Measurements from ENCODE around the gene JMJD6.
"Not testable (repeated sequence)": the region's sequence is repeated elsewhere in the genome, so short reads cannot be mapped to it uniquely, and the experiment has no call there.

DNA sequence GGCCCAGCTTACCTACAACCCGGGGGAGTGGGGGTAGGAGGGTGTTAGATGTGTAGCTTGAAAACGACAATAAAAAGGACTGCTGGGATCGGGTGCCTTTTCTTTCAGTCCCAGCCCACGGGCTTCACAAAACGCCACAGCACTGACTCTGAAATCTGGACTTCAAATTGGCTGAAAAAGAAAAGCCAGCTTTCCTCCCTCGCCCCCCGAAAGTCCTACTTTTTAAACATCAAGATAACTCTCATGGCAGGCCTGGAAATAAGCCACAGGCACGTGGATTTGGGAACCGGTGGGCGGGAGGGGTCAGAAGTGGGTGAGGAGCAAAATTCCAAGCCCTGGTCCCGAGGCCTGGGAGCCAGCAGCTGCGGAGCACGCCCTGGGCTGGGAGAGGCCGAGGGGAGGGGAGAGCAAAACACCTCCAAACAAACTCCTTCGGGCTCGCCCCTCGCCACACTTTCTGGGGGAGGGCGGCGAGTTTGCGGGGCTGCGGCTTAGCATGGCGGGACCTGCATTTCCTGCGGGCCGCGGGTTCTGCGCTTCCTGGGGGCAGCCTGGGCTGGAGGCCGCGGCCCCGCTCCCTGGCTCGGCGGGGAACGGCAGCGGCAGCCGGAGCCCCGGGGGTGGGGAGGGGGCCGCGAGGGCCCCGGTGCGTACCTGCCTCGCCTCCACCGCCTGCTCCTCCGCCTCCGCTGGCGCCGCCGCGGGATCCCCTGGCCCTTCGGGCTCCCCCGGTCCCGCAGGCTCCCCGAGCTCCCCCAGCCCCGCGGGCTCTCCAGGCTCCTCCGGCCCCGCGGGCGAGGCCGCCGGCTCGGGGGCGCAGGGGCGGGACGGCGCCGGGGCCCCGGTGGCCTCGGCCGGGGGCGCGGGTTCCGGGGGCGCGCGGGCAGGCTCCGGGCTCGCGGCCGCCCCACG lies 16.2 kb downstream of the JMJD6 start:
- TF ChIP-seq, protein P1, sequence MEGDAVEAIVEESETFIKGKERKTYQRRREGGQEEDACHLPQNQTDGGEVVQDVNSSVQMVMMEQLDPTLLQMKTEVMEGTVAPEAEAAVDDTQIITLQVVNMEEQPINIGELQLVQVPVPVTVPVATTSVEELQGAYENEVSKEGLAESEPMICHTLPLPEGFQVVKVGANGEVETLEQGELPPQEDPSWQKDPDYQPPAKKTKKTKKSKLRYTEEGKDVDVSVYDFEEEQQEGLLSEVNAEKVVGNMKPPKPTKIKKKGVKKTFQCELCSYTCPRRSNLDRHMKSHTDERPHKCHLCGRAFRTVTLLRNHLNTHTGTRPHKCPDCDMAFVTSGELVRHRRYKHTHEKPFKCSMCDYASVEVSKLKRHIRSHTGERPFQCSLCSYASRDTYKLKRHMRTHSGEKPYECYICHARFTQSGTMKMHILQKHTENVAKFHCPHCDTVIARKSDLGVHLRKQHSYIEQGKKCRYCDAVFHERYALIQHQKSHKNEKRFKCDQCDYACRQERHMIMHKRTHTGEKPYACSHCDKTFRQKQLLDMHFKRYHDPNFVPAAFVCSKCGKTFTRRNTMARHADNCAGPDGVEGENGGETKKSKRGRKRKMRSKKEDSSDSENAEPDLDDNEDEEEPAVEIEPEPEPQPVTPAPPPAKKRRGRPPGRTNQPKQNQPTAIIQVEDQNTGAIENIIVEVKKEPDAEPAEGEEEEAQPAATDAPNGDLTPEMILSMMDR (IDR thresholded peaks at IDR 0.05), result not testable (repeated sequence)
- TF ChIP-seq POLR2A (IDR thresholded peaks at IDR 0.05), result not testable (repeated sequence)

Data from Peyer's patch (tissue), 4 donors.